Measurements from ENCODE around the gene WNT4. TPM values are rescaled to one million over a fixed set of nuclear protein-coding genes. Genes with fewer than 3 reads are reported as not detected.

WNT4 gene
- polyA plus RNA-seq, 2 of the 4 experiments (the other 2 are of a cell fraction): 0.23 to 0.62 TPM

- FAIRE-seq (no peak), DNase-seq (ENCODE audit: low read depth in 1 of 2, low spot score in 1 of 2) (no peak), ATAC-seq (no peak; a peak in 1 of 6 replicates)
- peaks cover 16% of the 10 kb centered on the region for H3K4me1 ChIP-seq
- no peaks in the 10 kb centered on the region for H3K9me3 ChIP-seq
- H3K4me2 ChIP-seq: no peak overlapping the region
- H3K4me3 ChIP-seq: no peak overlapping the region
- POLR2A ChIA-PET: no interaction called here
- no peak overlapping the region for H3K27ac ChIP-seq
- TF ChIP-seq EHMT2 (IDR thresholded peaks at IDR 0.05; ENCODE audit: low read depth) (no peak), ZNF302 (CRISPR knock-in tag; IDR thresholded peaks at IDR 0.05) (no peak), HMGXB4 (CRISPR knock-in tag; IDR thresholded peaks at IDR 0.05; ENCODE audit: borderline replicate concordance) (no peak), FOSB (CRISPR knock-in tag; IDR thresholded peaks at IDR 0.05) (no peak), HDAC2 (IDR thresholded peaks at IDR 0.05) (no peak), MAZ (IDR thresholded peaks at IDR 0.05; ENCODE audit: borderline replicate concordance, low read depth, low read length) (no peak), NR3C1 (IDR thresholded peaks at IDR 0.05) (no peak), ZFP36 (IDR thresholded peaks at IDR 0.05; ENCODE audit: borderline replicate concordance, partially characterized antibody) (no peak), PHF8 (IDR thresholded peaks at IDR 0.05; ENCODE audit: borderline replicate concordance, low read depth) (no peak), HES2 (IDR thresholded peaks at IDR 0.05) (no peak), RARB (CRISPR knock-in tag; IDR thresholded peaks at IDR 0.05) (no peak), USF2 (IDR thresholded peaks at IDR 0.05) (no peak), RCOR1 (IDR thresholded peaks at IDR 0.05; ENCODE audit: low read depth, low read length) (no peak), KDM1A (IDR thresholded peaks at IDR 0.05; ENCODE audit: low read depth) (no peak), RAD21 (conservative IDR thresholded peaks at IDR 0.05 in 1 of 2, IDR thresholded peaks at IDR 0.05 in 1 of 2) (no peak)
- CTCF ChIA-PET: no interaction called here
- WGBS (ENCODE audit: missing lambda C conversion rate): 70% methylated on average over 2 of the region's 2 CpGs
Observed at GRCh38 chr1:22075718-22076117, 67.2 kb downstream of the WNT4 start.

- H3K4me1 ChIP-seq: peaks cover 16% of the 10 kb centered on the region
- no peak overlapping the region for H3K27ac ChIP-seq
- H3K4me3 ChIP-seq: no peak overlapping the region
- WGBS (ENCODE audit: missing lambda C conversion rate): 90% methylated on average over 1 of the region's 1 CpG
- H3K4me2 ChIP-seq: no peak overlapping the region
- DNase-seq (ENCODE audit: low read depth in 1 of 2, low spot score in 1 of 2): no peak
- ChIA-PET CTCF (interaction anchor here (0.6 kb wide), 1 partner anchor 25 kb away, joined by 3 read pairs; no protein-coding TSS in a partner anchor), POLR2A (no interaction called here)
- FAIRE-seq: no peak
- ATAC-seq: no peak
- TF ChIP-seq BCL3 (IDR thresholded peaks at IDR 0.05): no peak
- no peak for TF ChIP-seq HOXB13 (CRISPR knock-in tag; IDR thresholded peaks at IDR 0.05; ENCODE audit: low read depth)
- no peak for TF ChIP-seq NPAS2 (CRISPR knock-in tag; IDR thresholded peaks at IDR 0.05; ENCODE audit: borderline replicate concordance)
- no peak for TF ChIP-seq FOXS1 (CRISPR knock-in tag; IDR thresholded peaks at IDR 0.05)
- no peak for TF ChIP-seq MAFK (IDR thresholded peaks at IDR 0.05; ENCODE audit: partially characterized antibody)
- TF ChIP-seq EHMT2 (IDR thresholded peaks at IDR 0.05; ENCODE audit: low read depth): no peak
- no peak for TF ChIP-seq E2F6 (IDR thresholded peaks at IDR 0.05; ENCODE audit: borderline replicate concordance, low read depth)
- TF ChIP-seq NFE2L2 (conservative IDR thresholded peaks at IDR 0.05; ENCODE audit: low read length): no peak
- no peak for TF ChIP-seq FOSL2 (IDR thresholded peaks at IDR 0.05)
- TF ChIP-seq FOSL2 (CRISPR knock-in tag; IDR thresholded peaks at IDR 0.05): no peak
- no peak for TF ChIP-seq RAD21 (conservative IDR thresholded peaks at IDR 0.05 in 1 of 2, IDR thresholded peaks at IDR 0.05 in 1 of 2)
- no peak for TF ChIP-seq CEBPB (IDR thresholded peaks at IDR 0.05)
- TF ChIP-seq POLR2A (IDR thresholded peaks at IDR 0.05; ENCODE audit: low read length): no peak
- no peak for TF ChIP-seq SMC3 (IDR thresholded peaks at IDR 0.05)
- no peak for TF ChIP-seq CBX8 (IDR thresholded peaks at IDR 0.05)
- no peak for TF ChIP-seq CHD4 (IDR thresholded peaks at IDR 0.05; ENCODE audit: borderline replicate concordance)
- TF ChIP-seq ESRRA (IDR thresholded peaks at IDR 0.05; ENCODE audit: borderline replicate concordance, low read length): no peak
- no peaks in the 10 kb centered on the region for H3K9me3 ChIP-seq
Observed at GRCh38 chr1:22074803-22075202, 68.1 kb downstream of the WNT4 start.

Data from A549 (cell line).